Measurements from ENCODE around the gene DDX60. TPM values are rescaled to one million over a fixed set of nuclear protein-coding genes. Genes with fewer than 3 reads are reported as not detected.

The DDX60 gene
- total RNA-seq, 1 donor from 2014 or later = 5.0 TPM

- Mint-ChIP-seq H3K4me1 (ENCODE audit: unreplicated experiment) (no peaks in the 10 kb centered on the region), H3K9me3 (ENCODE audit: unreplicated experiment) (no peaks in the 10 kb centered on the region), H3K27ac (ENCODE audit: unreplicated experiment) (no peak overlapping the region), H3K36me3 (ENCODE audit: low read depth, unreplicated experiment) (no peaks in the 10 kb centered on the region), H3K27me3 (ENCODE audit: unreplicated experiment) (no peaks in the 10 kb centered on the region), H3K4me3 (ENCODE audit: unreplicated experiment) (no peak overlapping the region)
- no peak for DNase-seq (ENCODE audit: low spot score)
- no peak for TF ChIP-seq CTCF (IDR thresholded peaks at IDR 0.05; ENCODE audit: unreplicated experiment)
Measured at GRCh38 chr4:168275836-168276235, 42.7 kb downstream of the DDX60 start.

GRCh38 chr4:168274871-168275270, 43.7 kb downstream of the DDX60 start:
- Mint-ChIP-seq H3K27me3 (ENCODE audit: unreplicated experiment) (no peaks in the 10 kb centered on the region), H3K4me1 (ENCODE audit: unreplicated experiment) (no peaks in the 10 kb centered on the region), H3K9me3 (ENCODE audit: unreplicated experiment) (no peaks in the 10 kb centered on the region), H3K4me3 (ENCODE audit: unreplicated experiment) (no peak overlapping the region), H3K27ac (ENCODE audit: unreplicated experiment) (no peak overlapping the region), H3K36me3 (ENCODE audit: low read depth, unreplicated experiment) (no peaks in the 10 kb centered on the region)
- TF ChIP-seq CTCF (IDR thresholded peaks at IDR 0.05; ENCODE audit: unreplicated experiment) = no peak
- no peak for DNase-seq (ENCODE audit: low spot score)

GRCh38 chr4:168273838-168274237, 44.7 kb downstream of the DDX60 start:
- DNase-seq (ENCODE audit: low spot score) = no peak
- no peak overlapping the region for H3K27ac Mint-ChIP-seq (ENCODE audit: unreplicated experiment)
- no peaks in the 10 kb centered on the region for H3K4me1 Mint-ChIP-seq (ENCODE audit: unreplicated experiment)
- H3K27me3 Mint-ChIP-seq (ENCODE audit: unreplicated experiment) = no peaks in the 10 kb centered on the region
- H3K4me3 Mint-ChIP-seq (ENCODE audit: unreplicated experiment) = no peak overlapping the region
- TF ChIP-seq CTCF (IDR thresholded peaks at IDR 0.05; ENCODE audit: unreplicated experiment) = no peak
- H3K9me3 Mint-ChIP-seq (ENCODE audit: unreplicated experiment) = no peaks in the 10 kb centered on the region
- no peaks in the 10 kb centered on the region for H3K36me3 Mint-ChIP-seq (ENCODE audit: low read depth, unreplicated experiment)

- H3K27me3 Mint-ChIP-seq (ENCODE audit: unreplicated experiment) = no peaks in the 10 kb centered on the region
- DNase-seq (ENCODE audit: low spot score) = no peak
- no peaks in the 10 kb centered on the region for H3K36me3 Mint-ChIP-seq (ENCODE audit: low read depth, unreplicated experiment)
- TF ChIP-seq CTCF (IDR thresholded peaks at IDR 0.05; ENCODE audit: unreplicated experiment) = no peak
- H3K9me3 Mint-ChIP-seq (ENCODE audit: unreplicated experiment) = no peaks in the 10 kb centered on the region
- H3K4me1 Mint-ChIP-seq (ENCODE audit: unreplicated experiment) = no peaks in the 10 kb centered on the region
- H3K4me3 Mint-ChIP-seq (ENCODE audit: unreplicated experiment) = no peak overlapping the region
- H3K27ac Mint-ChIP-seq (ENCODE audit: unreplicated experiment) = no peak overlapping the region
Measured at GRCh38 chr4:168272488-168272887, 46.1 kb downstream of the DDX60 start.

GRCh38 chr4:168269896-168270295, 48.7 kb downstream of the DDX60 start:
- Mint-ChIP-seq H3K9me3 (ENCODE audit: unreplicated experiment) (no peaks in the 10 kb centered on the region), H3K4me3 (ENCODE audit: unreplicated experiment) (no peak overlapping the region), H3K36me3 (ENCODE audit: low read depth, unreplicated experiment) (no peaks in the 10 kb centered on the region), H3K27ac (ENCODE audit: unreplicated experiment) (no peak overlapping the region), H3K4me1 (ENCODE audit: unreplicated experiment) (no peaks in the 10 kb centered on the region), H3K27me3 (ENCODE audit: unreplicated experiment) (no peaks in the 10 kb centered on the region)
- TF ChIP-seq CTCF (IDR thresholded peaks at IDR 0.05; ENCODE audit: unreplicated experiment) = no peak
- DNase-seq (ENCODE audit: low spot score) = no peak

All from endothelial cell (in vitro differentiated cells).